B cell (primary cell): ENCODE results near the gene AGTR1. TPM values are rescaled to one million over a fixed set of nuclear protein-coding genes. Genes with fewer than 3 reads are reported as not detected.

Experiments used
- ATAC-seq: fragments of 200-7000 bp; cut with Tn5 transposase; one replicate; pipeline ENCODE4 v1.10.0; 2021; ENCODE audit warnings: low read depth, mild to moderate bottlenecking, moderate number of reproducible peaks, moderate library complexity
- CTCF ChIA-PET: fragments of 350-600 bp; sonication (Branson Sonifier 250); formaldehyde crosslinking; loops from one replicate; lab custom pipeline; 2021; ENCODE audit warnings: antibody characterized with exemption, inconsistent platforms; lab: Charles Lee
- POLR2A ChIA-PET: fragments of 350-600 bp; sonication (Branson Sonifier 250); formaldehyde crosslinking; loops from one replicate; lab custom pipeline; 2021; ENCODE audit warnings: antibody characterized with exemption; lab: Charles Lee
- DNase-seq: peaks from one replicate; pipeline ENCODE4 v3.0.0; 2013
- H2AFZ ChIP-seq: 2 replicates; pipeline ENCODE4 v1.6.1; 2012; ENCODE audit warnings: mild to moderate bottlenecking, low read depth, low read length; ENCODE audit not compliant: insufficient read depth, poor library complexity, severe bottlenecking
- H3K27ac ChIP-seq, 2 donors: 1 replicate in 1 of 2; 2 replicates in 1 of 2; pipeline ENCODE4 v1.5.1; 2012 to 2013; ENCODE audit warnings: low read length in 2 of 2, mild to moderate bottlenecking in 2 of 2, moderate library complexity in 1 of 2
- H3K27me3 ChIP-seq, 4 experiments: fragments of 200-600 bp in 1 of 4; sonication (generic) in 1 of 4; replicated peaks in 1 of 4; 1 replicate in 2 of 4; 2 replicates in 2 of 4; pipeline versions ENCODE4 v1.6.1 to v1.7.0; 2013 to 2016; ENCODE audit warnings: low read length in 3 of 4, mild to moderate bottlenecking in 2 of 4, mixed read lengths in 1 of 4, moderate library complexity in 1 of 4; ENCODE audit not compliant: insufficient read depth in 4 of 4, control insufficient read depth in 3 of 4; ENCODE audit errors: control extremely low read depth in 1 of 4
- H3K36me3 ChIP-seq, 2 experiments: replicated peaks in 1 of 2; 1 replicate in 1 of 2; 2 replicates in 1 of 2; pipeline versions ENCODE4 v1.6.1 to v1.7.1; 2013; ENCODE audit warnings: low read length in 1 of 2; ENCODE audit not compliant: insufficient read depth in 2 of 2, control insufficient read depth in 1 of 2; ENCODE audit errors: control extremely low read depth in 1 of 2, extremely low read depth in 1 of 2
- H3K4me1 ChIP-seq, 2 donors: fragments of 200-600 bp in 1 of 2; sonication (generic) in 1 of 2; 1 replicate in 1 of 2; 2 replicates in 1 of 2; pipeline versions ENCODE4 v1.5.1 to v1.6.1; 2013 to 2017; ENCODE audit warnings: low read length in 2 of 2; ENCODE audit not compliant: control insufficient read depth in 2 of 2, insufficient read depth in 2 of 2
- H3K4me2 ChIP-seq: replicated peaks from 2 replicates; pipeline ENCODE3; 2012; ENCODE audit warnings: mild to moderate bottlenecking, low read depth, low read length; ENCODE audit not compliant: poor library complexity, severe bottlenecking
- H3K4me3 ChIP-seq, 5 experiments: fragments of 200-600 bp in 1 of 5; sonication (generic) in 1 of 5; 1 replicate in 3 of 5; 2 replicates in 2 of 5; pipeline versions ENCODE4 v1.5.1 to v1.7.0; 2011 to 2016; ENCODE audit warnings: low read length in 4 of 5, mild to moderate bottlenecking in 4 of 5, low read depth in 2 of 5, control low read depth in 1 of 5, moderate library complexity in 1 of 5; ENCODE audit not compliant: insufficient read depth in 1 of 5; ENCODE audit errors: control extremely low read depth in 1 of 5, extremely low read depth in 1 of 5
- H3K79me2 ChIP-seq: fragments of 200-600 bp; sonication (generic); one replicate; pipeline ENCODE4 v1.6.0; 2016; ENCODE audit warnings: low read length; ENCODE audit not compliant: control insufficient read depth, insufficient read depth
- H3K9ac ChIP-seq: fragments of 200-600 bp; sonication (generic); 2 replicates; pipeline ENCODE4 v1.6.1; 2017; ENCODE audit warnings: mild to moderate bottlenecking, low read length, moderate library complexity
- H3K9me3 ChIP-seq, 3 donors: one replicate each; pipeline versions ENCODE4 v1.6.1 to v1.7.1; 2013; ENCODE audit warnings: low read length in 2 of 3; ENCODE audit not compliant: control insufficient read depth in 2 of 3, insufficient read depth in 1 of 3; ENCODE audit errors: control extremely low read depth in 1 of 3
- H4K20me1 ChIP-seq: 2 replicates; pipeline ENCODE4 v1.6.0; 2012; ENCODE audit warnings: mild to moderate bottlenecking, low read length; ENCODE audit not compliant: insufficient read depth, control insufficient read depth, poor library complexity, severe bottlenecking
- H3K27ac Mint-ChIP-seq: one replicate; pipeline ENCODE4 v1.8.0; 2021; ENCODE audit warnings: mixed read lengths
- H3K27me3 Mint-ChIP-seq: one replicate; pipeline ENCODE4 v1.8.0; 2021; ENCODE audit warnings: mixed read lengths
- H3K4me1 Mint-ChIP-seq: one replicate; pipeline ENCODE4 v1.8.0; 2021; ENCODE audit warnings: mixed read lengths
- H3K4me3 Mint-ChIP-seq: one replicate; pipeline ENCODE4 v1.8.0; 2021; ENCODE audit warnings: mixed read lengths
- H3K9me3 Mint-ChIP-seq: one replicate; pipeline ENCODE4 v1.8.0; 2022; ENCODE audit warnings: mixed read lengths; ENCODE audit not compliant: insufficient read depth
- EZH2 ChIP-seq: IDR thresholded peaks from 2 replicates; pipeline ENCODE4 v1.6.1; 2012; ENCODE audit warnings: borderline replicate concordance, low read depth, mild to moderate bottlenecking, moderate library complexity, low read length; ENCODE audit not compliant: insufficient read depth, poor library complexity, severe bottlenecking
- WGBS: methylation state at CpG from one replicate; pipeline ENCODE4 v1.1.5; 2013; ENCODE audit warnings: missing lambda C conversion rate; ENCODE audit not compliant: insufficient coverage; 5-methylcytosine and 5-hydroxymethylcytosine counted together
- intact Hi-C: fragments of 100-400 bp; cut with micrococcal nuclease; formaldehyde crosslinking; loops from one replicate; pipeline ENCODE4 v1.10.0; 2022
- polyA plus RNA-seq: library from polyadenylated mRNA; depleted of rRNA; stranded (reverse); fragments of >200 nt; gene quantifications from 2 replicates; pipeline ENCODE4 v1.2.3, GENCODE V29; 2012
- total RNA-seq, 2 donors: library from RNA; stranded (reverse); fragments of 120-200 nt in 1 of 2; gene quantifications; 1 replicate in 1 of 2; 2 replicates in 1 of 2; pipeline versions ENCODE4 v1.2.3 to v1.2.4, GENCODE V29; 2013 to 2022
- TF ChIP-seq, protein P1 (sequence below): fragments of 200-600 bp; IDR thresholded peaks from one replicate; pipeline ENCODE4 v1.8.0; 2022; ENCODE audit warnings: antibody characterized with exemption, mild to moderate bottlenecking

AGTR1 gene
- total and polyA plus RNA-seq, 2 donors (not counting 1 experiment from before 2014, with no cell fraction given): not detected

DNA sequence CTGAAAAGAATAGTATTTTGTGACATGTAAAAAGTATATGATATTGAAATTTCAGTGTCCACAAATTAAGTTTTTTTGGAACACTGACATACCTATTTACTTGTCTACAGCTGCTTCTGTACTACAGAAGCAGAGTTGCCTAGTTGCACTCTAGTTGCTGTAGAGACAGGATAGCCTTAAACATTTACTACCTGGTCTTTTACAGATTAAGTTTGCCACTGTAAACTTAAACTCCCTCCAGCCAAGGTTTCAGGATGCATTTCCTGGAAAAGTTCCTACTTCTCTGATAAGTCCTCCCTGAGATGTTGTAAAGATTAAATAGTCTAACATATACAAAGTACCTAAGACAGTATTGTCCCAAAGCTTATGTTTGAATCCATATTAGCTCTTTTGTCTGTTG lies 17.4 kb upstream of the AGTR1 start:
- Mint-ChIP-seq H3K27ac (no peak overlapping the region), H3K9me3 (no peaks in the 10 kb centered on the region), H3K4me1 (no peaks in the 10 kb centered on the region), H3K27me3 (no peaks in the 10 kb centered on the region), H3K4me3 (no peak overlapping the region)
- Histone ChIP-seq H3K36me3 (no peaks in the 10 kb centered on the region), H4K20me1 (no peaks in the 10 kb centered on the region), H3K79me2 (no peaks in the 10 kb centered on the region), H2AFZ (no peak overlapping the region), H3K27me3 (no peaks in the 10 kb centered on the region), H3K9ac (no peak overlapping the region), H3K27ac (no peak overlapping the region), H3K4me3 (no peak overlapping the region), H3K4me2 (no peak overlapping the region), H3K4me1 (no peaks in the 10 kb centered on the region), H3K9me3 (no peaks in the 10 kb centered on the region)
- ATAC-seq: no peak
- ChIA-PET CTCF (no interaction called here), POLR2A (no interaction called here)
- DNase-seq: no peak
- intact Hi-C loops: no loop called here
- no peak for TF ChIP-seq EZH2
- TF ChIP-seq, protein P1, sequence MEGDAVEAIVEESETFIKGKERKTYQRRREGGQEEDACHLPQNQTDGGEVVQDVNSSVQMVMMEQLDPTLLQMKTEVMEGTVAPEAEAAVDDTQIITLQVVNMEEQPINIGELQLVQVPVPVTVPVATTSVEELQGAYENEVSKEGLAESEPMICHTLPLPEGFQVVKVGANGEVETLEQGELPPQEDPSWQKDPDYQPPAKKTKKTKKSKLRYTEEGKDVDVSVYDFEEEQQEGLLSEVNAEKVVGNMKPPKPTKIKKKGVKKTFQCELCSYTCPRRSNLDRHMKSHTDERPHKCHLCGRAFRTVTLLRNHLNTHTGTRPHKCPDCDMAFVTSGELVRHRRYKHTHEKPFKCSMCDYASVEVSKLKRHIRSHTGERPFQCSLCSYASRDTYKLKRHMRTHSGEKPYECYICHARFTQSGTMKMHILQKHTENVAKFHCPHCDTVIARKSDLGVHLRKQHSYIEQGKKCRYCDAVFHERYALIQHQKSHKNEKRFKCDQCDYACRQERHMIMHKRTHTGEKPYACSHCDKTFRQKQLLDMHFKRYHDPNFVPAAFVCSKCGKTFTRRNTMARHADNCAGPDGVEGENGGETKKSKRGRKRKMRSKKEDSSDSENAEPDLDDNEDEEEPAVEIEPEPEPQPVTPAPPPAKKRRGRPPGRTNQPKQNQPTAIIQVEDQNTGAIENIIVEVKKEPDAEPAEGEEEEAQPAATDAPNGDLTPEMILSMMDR: no peak

DNA sequence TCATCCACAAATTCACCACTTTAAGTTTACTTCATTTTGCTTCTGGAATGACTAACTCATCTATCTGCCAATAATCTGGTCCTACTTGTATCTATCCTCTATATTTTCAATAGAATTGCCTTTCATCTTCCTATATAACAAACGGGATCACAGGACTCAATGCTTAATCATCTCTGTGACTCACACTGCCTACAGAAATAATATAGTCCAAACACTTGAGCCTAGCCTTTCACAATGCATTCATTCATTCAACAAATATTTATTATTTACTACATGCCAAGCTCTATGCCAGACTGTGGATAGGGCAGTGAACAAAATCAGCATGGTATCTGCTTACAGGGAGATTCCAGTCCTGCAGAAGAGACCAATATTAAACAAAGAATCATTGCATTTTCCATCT lies 16.6 kb upstream of the AGTR1 start:
- Histone ChIP-seq H3K4me1 (no peaks in the 10 kb centered on the region), H3K4me3 (no peak overlapping the region), H3K36me3 (no peaks in the 10 kb centered on the region), H3K4me2 (no peak overlapping the region), H3K9ac (no peak overlapping the region), H3K79me2 (no peaks in the 10 kb centered on the region), H3K27ac (no peak overlapping the region), H2AFZ (no peak overlapping the region), H3K9me3 (no peaks in the 10 kb centered on the region), H3K27me3 (no peaks in the 10 kb centered on the region), H4K20me1 (no peaks in the 10 kb centered on the region)
- TF ChIP-seq EZH2: no peak
- TF ChIP-seq, protein P1: no peak
- no peaks in the 10 kb centered on the region for H3K9me3 Mint-ChIP-seq
- no peak overlapping the region for H3K27ac Mint-ChIP-seq
- no peaks in the 10 kb centered on the region for H3K27me3 Mint-ChIP-seq
- ATAC-seq (no peak), DNase-seq (no peak)
- WGBS: 88% methylated on average over 1 of the region's 1 CpG
- intact Hi-C loops: no loop called here
- H3K4me1 Mint-ChIP-seq: no peaks in the 10 kb centered on the region
- CTCF ChIA-PET: no interaction called here
- no peak overlapping the region for H3K4me3 Mint-ChIP-seq
- POLR2A ChIA-PET: no interaction called here
